LHCN-M2 (cell line): Measurements from ENCODE around the gene RTKN2. TPM values are rescaled to one million over a fixed set of nuclear protein-coding genes. Genes with fewer than 3 reads are reported as not detected.
A peak's percentile ranks its signal among the peaks of the same experiment; 100 is the strongest.
"Not testable (repeated sequence)": the region's sequence is repeated elsewhere in the genome, so short reads cannot be mapped to it uniquely, and the experiment has no call there.

Experiments
- DNase-seq: peaks from one replicate; pipeline ENCODE4 v3.0.0-alpha.2; 2012; ENCODE audit warnings: low read depth
- total RNA-seq: library from RNA; depleted of rRNA; stranded (reverse); fragments of >200 nt; gene quantifications from 2 replicates; pipeline ENCODE4 v1.2.3, GENCODE V29; 2014

RTKN2 gene
- total RNA-seq, 1 experiment from 2014 or later: 8.6 TPM

DNA sequence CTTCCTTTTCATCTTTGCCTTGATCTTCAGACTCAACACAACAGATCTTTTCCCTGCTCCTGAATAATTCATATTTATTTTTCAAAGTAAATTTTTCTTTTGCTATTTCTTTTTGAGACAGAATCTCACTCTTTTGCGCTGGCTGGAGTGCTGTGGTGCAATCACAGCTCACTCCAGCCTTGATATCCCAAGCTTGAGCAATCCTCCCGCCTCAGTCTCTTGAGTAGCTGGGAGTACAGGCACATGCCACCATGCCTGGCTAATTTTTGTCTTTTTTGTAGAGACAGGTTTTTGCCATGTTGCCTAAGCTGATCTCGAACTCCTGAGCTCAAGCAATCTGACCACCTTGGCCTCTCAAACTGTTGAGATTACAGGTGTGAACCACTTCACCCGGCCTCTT lies 9.2 kb downstream of the RTKN2 start:
- DNase-seq: no peak

DNA sequence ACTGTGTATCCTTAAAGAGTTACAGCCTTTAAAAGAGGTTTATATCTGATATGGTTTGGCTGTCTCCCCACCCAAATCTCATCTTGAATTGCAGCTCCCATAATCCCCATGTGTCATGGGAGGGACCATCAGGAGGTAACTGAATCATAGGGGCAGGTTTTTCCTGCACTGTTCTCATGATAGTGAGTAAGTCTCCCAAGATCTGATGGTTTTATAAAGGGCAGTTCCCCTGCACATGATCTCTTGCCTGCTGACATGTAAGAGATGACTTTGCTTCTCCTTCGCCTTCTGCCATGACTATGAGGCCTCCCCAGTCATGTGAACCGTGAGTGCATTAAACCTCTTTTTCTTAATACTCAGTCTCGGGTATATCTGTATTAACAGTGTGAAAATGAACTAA lies 9.7 kb downstream of the RTKN2 start:
- DNase-seq: no peak

- no peak for DNase-seq
Measured at GRCh38 chr10:62253704-62254103, 14.9 kb downstream of the RTKN2 start.

DNA sequence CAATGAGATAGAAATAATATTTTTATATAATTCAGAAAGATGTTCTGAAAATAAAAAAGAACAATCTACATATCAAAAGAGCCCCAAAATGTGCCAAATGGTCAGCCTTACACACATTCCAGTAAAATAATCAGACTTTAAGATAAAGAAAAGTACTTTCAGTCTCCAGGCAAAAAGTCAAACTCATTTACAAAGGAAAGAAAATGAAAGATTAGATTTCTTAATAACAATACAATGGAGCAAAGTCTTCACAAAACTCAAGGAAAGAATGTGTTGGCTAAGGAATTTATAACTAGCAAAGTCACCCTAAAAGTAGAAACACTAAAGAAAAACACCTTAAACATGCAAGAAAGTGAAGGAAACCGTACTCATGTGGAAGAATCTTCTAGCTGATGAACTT lies 16.6 kb downstream of the RTKN2 start:
- no peak for DNase-seq

DNA sequence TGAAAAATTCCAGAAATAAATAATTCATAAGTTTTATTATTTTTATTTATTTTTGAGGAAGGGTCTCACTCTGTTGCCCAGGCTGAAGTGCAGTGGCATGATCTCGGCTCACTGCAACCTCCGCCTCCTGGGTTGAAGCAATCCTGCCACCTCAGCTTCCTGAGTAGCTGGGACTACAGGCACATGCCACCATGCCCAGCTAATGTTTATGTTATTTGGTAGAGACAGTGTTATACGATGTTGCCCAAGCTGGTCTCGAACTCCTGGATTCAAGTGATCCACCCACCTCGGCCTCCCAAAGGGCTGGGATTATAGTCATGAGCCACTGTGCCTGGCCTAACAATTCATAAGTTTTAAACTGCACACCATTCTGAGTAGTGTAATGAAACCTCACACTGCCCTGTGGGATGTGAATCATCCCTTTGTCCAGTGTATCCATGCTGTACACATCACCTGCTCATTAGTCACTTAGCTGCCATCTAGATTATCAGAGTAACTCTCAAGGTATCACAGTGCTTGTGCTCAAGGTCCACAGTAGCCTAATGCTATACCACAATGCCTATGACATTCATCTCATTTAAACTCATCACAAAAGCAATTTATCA lies 17.9 kb downstream of the RTKN2 start:
- DNase-seq: peak; percentile 95

DNA sequence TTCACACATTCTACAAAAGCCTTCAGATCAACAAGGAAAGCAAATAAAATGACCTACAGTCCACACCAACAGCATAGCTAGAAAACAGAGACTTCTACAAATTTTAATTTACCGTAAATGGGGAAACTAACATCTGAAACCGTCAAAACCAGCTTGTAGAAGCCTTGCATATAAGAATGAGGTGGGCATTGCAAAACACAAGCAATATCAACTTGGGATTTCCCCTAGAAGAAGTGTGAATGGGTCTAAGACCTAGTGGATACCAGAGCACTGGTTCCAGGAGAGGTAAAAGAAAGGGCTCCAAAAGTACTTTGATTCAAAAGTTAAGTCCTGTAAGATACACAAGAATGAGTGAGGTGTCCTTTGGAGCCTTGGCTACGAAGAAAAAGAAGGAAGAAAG lies 18.7 kb downstream of the RTKN2 start:
- no peak for DNase-seq

DNA sequence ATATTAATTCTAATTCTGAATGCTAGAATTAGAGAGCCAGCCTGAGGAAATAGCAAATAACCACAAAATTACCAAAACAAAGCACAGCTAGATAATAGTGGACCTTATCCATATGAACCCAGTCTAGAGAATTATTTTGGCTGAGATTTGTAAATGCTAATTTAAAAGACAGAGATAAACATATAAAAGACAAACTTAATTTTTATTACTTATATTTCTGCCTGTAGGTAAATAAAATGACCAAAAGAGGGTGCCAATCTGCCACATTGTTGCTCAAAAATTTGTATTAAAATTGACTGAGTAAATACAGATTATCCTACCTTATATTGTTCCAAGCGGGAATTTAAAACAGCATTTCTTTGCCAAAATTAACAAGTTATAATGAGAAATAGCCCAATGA lies 20.2 kb downstream of the RTKN2 start:
- DNase-seq: peak; percentile 45

GRCh38 chr10:62244785-62245467 lies 23.7 kb downstream of the RTKN2 start:
- DNase-seq: peak; percentile 88

DNA sequence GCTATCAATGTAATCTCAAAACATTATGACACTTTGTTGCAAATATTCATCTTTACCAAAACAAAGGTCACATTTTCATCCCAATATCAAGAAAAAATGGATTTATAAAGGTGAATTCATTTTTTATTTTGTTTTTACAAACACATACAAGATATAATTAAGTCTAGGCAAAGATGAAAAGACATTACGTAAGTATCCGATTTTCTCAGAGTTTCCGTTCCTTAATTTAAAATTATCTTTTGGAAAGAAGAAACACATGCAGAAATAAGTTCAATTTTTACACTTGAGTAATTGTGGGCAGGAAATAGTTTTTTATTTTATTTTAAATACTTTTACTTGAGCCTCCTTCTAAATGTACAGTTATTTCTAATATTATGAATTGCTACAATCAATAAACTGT lies 24.6 kb downstream of the RTKN2 start:
- DNase-seq: no peak

- no peak for DNase-seq
Measured at GRCh38 chr10:62243647-62243997, 25.0 kb downstream of the RTKN2 start.

DNA sequence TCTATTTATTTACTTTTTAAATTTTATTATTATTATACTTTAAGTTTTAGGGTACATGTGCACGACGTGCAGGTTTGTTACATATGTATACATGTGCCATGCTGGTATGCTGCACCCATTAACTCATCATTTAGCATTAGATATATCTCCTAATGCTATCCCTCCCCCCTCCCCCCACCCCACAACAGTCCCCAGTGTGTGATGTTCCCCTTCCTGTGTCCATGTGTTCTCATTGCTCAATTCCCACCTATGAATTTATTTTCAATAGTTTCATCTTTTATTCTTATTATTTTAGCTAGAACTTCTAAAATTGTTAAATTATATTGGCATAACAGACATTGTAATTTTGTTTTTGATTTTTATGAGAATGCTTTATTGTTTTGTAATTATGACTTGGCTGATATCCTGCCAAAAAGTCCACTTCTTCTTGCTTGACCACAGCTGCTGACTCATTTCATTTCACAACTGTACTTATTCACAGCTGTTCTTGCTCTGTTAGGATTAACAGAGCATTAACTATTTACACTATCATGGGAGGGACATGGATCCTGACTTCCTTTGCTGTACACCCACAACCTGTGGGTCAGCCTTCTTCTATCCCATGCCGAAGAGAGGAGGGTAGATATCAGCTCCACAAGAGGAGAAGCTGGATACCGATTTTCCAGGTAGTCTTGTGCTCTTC lies 25.5 kb downstream of the RTKN2 start:
- DNase-seq: peak; percentile 99

DNA sequence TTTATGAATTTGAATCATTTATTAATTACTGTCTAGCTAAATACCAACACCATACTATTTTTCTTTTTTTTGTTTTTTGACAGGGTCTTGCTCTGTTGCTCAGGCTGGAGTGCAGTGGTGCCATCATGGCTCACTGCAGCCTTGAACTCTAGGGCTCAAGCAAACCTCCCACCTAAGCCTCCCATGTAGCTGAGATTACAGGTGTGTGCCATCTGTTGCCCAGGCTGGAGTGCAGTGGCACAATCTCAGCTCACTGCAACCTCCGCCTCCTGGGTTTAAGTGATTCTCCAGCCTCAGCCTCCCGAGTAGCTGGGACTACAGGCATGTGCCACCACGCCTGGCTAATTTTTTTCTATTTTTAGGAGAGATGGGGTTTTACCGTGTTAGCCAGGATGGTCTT lies 27.1 kb downstream of the RTKN2 start:
- not testable (repeated sequence) for DNase-seq

- DNase-seq: peak; percentile 34
Measured at GRCh38 chr10:62239994-62240393, 28.6 kb downstream of the RTKN2 start.

GRCh38 chr10:62238880-62239279 lies 29.8 kb downstream of the RTKN2 start:
- no peak for DNase-seq

DNA sequence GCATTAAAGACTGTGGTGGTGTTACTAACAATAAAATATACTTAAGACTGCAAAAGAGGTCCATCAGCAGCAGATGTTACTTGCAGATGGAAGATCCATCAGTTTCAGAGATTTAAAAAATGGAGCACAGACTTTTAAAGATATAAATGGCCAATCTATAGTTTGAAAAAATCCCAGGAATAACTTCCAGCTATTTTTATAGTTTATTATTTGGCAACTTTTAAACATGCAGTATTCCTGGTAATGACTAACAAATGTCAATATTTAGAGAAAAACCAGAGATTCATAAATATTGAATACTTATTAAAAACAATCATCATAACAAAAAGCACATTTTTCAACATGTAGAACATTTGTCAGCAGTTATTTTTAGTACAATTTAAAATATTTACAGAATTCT lies 30.7 kb downstream of the RTKN2 start:
- no peak for DNase-seq

DNA sequence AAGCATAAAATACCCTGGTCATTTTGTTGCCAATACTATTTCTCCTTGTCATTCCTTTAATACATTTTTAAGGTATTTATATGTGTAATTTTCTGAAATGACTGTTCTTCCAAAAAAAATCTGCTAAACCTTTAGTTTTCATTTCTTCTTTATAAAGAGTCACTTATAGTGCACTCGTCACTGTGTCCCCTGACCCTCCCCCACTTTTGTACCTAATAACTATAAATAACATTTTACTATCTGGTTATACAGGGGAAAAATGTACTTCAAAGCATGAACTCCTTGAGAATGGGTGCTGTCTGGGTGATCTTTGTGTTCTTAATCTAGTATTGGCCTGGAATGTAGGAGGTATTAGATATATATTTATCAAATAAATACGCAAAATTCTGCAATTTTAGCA lies 31.1 kb downstream of the RTKN2 start:
- no peak for DNase-seq

DNA sequence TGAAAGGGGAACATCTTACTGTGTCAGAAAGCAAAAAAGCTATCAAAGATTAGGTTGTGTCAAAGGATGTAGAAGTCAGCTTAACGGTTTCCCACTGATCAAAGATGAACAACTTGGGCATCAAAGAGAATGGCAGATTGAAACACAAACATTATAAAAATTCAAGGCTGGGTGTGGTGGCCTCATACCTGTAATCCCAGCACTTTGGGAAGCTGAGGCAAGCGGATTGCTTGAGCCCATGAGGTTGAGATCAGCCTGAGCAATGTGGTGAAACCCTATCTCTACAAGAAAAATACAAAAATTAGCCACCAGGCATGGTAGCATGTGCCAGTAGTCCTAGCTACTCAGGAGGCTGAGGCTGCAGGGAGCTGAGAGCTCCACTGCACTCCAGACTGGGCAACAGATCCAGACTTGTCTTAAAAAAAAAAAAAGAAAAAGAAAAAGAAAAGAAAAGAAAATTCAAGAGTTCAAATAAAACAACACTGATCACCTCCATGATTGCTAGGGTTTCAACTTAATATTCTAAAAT lies 34.5 kb downstream of the RTKN2 start:
- no peak for DNase-seq

DNA sequence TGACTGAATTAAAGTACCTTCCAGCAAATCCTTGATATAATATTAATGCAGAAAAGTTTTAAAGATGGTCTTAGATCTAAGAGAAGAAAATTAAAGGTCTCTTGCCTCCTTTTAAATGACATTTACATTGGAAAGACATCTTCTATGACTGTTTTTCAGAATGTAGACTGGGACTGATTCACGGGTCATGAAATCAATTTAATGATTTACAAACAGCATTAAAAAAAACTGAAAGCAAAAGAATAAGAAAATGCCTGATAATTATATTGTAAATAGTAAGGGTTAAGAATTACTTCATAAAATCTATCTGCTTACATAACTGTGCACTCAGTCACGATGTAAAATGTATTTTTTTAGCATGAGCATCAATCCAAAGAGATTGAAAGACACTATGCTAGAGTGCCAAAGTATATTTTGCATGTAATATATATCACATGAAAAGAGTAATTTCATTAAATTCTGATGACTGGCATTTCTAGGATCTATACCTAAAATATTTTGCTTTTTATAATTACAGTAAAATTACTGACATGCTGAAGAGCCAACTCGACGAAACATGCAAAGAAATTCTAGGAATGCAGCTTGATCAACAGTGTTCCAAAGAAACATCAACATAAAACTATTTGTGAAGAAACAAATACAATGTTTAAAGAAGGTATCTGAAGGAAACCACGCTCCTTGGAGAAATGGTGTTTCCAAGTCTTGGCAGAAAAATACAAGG lies 35.1 kb downstream of the RTKN2 start:
- no peak for DNase-seq

DNA sequence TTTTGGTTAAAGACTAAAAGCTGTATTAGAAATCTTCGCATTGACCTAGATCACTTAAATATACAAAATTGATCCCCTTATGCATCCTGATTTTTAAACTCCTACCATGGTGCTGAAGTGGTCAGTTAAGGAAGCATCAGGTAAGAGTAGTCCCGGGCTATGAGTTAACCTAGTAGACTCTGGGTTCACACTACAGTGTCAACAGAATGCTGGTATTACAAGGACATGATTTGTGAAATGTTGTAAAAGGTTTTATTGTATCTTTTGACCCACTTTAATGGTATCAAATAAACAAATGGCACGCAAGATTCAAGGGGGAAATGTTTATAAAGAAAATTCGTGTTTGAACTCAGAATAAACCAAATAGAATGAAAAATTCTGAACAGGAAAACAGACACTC lies 36.8 kb downstream of the RTKN2 start:
- no peak for DNase-seq

DNA sequence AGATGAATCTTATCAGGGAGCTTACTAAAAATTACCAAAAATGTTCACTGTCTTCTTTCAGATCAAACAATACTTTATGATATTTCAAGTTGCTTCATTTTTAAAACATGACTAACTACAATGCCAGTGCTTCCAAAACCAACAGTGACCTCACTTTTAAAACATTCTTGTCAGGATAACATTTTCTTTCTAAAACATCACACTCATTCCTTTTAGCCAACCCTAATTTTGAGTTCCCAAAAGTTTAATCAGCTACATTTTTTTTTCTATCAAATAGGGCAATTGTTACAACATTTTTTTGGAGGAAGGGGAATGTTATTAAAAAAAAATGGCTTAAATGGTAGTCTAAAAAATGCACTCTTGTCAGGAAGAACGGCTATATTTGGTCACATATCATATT lies 37.3 kb downstream of the RTKN2 start:
- DNase-seq: peak; percentile 90

GRCh38 chr10:62230344-62231121 lies 38.1 kb downstream of the RTKN2 start:
- peak; percentile 83 for DNase-seq
